AG09309 (cell line): ENCODE measurements around the gene RCL1.

Experiments
- DNase-seq: peaks from one replicate; pipeline ENCODE4 v3.0.0-alpha.2; 2010; ENCODE audit warnings: low read depth
- H3K4me3 ChIP-seq: 2 replicates; pipeline ENCODE4 v1.5.1; 2011; ENCODE audit warnings: mild to moderate bottlenecking, low read depth, low read length, moderate library complexity; ENCODE audit not compliant: control insufficient read depth
- TF ChIP-seq, protein P1 (sequence below): IDR thresholded peaks from 2 replicates; pipeline ENCODE4 v1.5.1; 2011; ENCODE audit warnings: mild to moderate bottlenecking, low read depth, low read length, inconsistent platforms; ENCODE audit not compliant: insufficient read depth, control insufficient read depth; ENCODE audit errors: missing control alignments

Gene RCL1

DNA sequence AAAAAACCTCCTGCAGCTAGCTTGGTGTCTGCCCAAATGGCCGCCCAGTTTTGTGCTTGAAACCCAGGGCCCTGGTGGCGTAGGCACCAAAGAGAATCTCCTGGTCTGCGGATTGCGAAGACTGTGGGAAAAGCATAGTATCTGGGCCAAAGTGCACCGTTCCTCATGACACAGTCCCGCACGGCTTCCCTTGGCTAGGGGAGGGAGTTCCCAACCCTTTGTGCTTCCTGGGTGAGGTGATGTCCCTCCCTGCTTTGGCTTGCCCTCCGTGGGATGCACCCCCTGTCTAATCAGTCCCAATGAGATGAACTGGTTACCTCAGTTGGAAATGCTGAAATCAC is 109.4 kb downstream of the RCL1 start:
- no peak overlapping the region for H3K4me3 ChIP-seq
- DNase-seq, result no peak
- TF ChIP-seq, protein P1, sequence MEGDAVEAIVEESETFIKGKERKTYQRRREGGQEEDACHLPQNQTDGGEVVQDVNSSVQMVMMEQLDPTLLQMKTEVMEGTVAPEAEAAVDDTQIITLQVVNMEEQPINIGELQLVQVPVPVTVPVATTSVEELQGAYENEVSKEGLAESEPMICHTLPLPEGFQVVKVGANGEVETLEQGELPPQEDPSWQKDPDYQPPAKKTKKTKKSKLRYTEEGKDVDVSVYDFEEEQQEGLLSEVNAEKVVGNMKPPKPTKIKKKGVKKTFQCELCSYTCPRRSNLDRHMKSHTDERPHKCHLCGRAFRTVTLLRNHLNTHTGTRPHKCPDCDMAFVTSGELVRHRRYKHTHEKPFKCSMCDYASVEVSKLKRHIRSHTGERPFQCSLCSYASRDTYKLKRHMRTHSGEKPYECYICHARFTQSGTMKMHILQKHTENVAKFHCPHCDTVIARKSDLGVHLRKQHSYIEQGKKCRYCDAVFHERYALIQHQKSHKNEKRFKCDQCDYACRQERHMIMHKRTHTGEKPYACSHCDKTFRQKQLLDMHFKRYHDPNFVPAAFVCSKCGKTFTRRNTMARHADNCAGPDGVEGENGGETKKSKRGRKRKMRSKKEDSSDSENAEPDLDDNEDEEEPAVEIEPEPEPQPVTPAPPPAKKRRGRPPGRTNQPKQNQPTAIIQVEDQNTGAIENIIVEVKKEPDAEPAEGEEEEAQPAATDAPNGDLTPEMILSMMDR, result no peak

DNA sequence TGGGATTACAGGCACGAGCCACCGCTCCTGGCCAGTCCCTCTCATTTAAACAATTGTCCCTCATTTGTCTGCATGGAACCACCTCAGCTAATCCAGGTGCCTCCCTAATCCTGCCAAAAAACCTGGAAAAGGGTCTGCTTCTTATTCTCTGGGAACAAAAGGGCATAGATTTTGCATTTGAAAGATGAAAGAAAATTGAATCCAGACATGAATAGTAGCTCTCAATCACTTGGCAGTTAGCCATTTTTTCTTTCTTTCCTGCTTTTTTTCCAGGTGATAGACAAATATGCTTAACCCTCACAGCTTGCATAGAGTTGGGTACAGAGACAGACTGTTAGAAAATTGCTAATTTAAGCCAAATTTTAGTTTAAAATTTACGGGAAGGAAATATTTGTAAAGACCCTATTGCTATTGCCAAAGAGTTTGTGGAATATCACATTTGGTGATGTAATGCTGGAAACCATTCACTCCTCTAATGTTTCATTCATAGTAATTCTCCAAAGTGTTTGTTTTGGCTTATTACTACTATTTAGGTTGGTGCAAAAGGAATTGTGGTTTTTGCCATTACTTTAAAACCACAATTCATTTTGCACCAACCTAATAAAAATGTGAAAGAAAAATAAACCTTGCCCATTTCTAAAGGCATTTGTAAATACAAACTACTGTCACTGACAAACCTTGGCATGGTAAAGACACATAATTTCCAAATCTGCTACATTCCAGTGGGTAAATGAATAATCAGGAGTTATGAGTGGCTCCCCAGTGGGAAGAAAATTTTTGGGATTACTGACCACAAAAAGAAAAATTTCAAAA is 111.8 kb downstream of the RCL1 start:
- TF ChIP-seq, protein P1, result no peak
- no peak overlapping the region for H3K4me3 ChIP-seq
- peak; percentile 89 for DNase-seq

DNA sequence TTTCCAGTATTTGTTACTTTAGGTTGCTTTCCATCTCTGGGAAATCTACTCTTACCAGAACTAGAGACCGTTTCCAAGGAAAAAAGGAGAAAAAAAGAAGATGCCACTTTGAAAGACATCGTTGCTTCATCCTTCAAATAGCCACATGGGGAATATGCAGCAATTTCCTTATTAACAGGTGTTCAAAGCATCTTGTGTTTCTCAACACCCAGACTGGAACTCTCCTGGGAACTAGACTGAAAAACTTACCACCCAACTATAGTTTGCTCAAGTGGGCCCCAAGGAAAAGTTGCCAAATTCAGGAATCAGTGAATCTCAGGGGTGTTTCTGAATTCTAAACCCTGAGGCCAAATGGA is 112.4 kb downstream of the RCL1 start:
- DNase-seq, result no peak
- H3K4me3 ChIP-seq, result no peak overlapping the region
- TF ChIP-seq, protein P1, result no peak
